Endothelial cell of umbilical vein (primary cell): ENCODE results near the gene HEATR1. TPM values are rescaled to one million over a fixed set of nuclear protein-coding genes. Genes with fewer than 3 reads are reported as not detected.

Source experiments
- BruUV-seq: library from RNA; stranded (reverse); fragments of 400-500 nt; replicated peaks from 2 replicates; lab custom pipeline; 2021; lab: Mats Ljungman, UMichigan
- CTCF ChIA-PET: fragments of 300-600, 350-600 bp; sonication (Branson Sonifier 250); formaldehyde crosslinking; loops from one replicate; lab custom pipeline; 2021; ENCODE audit warnings: antibody characterized with exemption, inconsistent platforms; lab: Charles Lee
- POLR2A ChIA-PET: fragments of 300-600, 350-600 bp; sonication (Branson Sonifier 250); formaldehyde crosslinking; loops from one replicate; lab custom pipeline; 2021; ENCODE audit warnings: antibody characterized with exemption, inconsistent platforms; lab: Charles Lee
- DNase-seq: peaks from one replicate; pipeline ENCODE4 v3.0.0-alpha.2; 2011; ENCODE audit warnings: low read depth, low spot score
- FAIRE-seq: peaks from 2 replicates; lab custom pipeline; 2011; peaks lifted over from hg19 to GRCh38; lab: Jason Lieb, UNC
- H2AFZ ChIP-seq: 2 replicates; pipeline ENCODE4 v1.6.0; 2012; ENCODE audit warnings: low read depth, low read length, control low read depth, inconsistent platforms
- H3K27ac ChIP-seq: 2 replicates; pipeline ENCODE4 v1.5.1; 2011; ENCODE audit warnings: low read depth, mild to moderate bottlenecking, control low read depth, low read length, moderate library complexity; ENCODE audit not compliant: insufficient read depth
- H3K27me3 ChIP-seq, 2 experiments: 2 replicates each; pipeline versions ENCODE4 v1.6.0 to v1.6.1; 2011; ENCODE audit warnings: low read length in 2 of 2, mixed read lengths in 1 of 2; ENCODE audit not compliant: control insufficient read depth in 2 of 2, insufficient read depth in 2 of 2
- H3K36me3 ChIP-seq, 2 experiments: 2 replicates in 1 of 2; 3 replicates in 1 of 2; pipeline ENCODE4 v1.5.1; 2011; ENCODE audit warnings: low read length in 2 of 2, mild to moderate bottlenecking in 1 of 2, moderate library complexity in 1 of 2; ENCODE audit not compliant: control insufficient read depth in 2 of 2, insufficient read depth in 2 of 2; ENCODE audit errors: extremely low read depth in 1 of 2
- H3K4me1 ChIP-seq: 3 replicates; pipeline ENCODE4 v1.5.1; 2011; ENCODE audit warnings: mild to moderate bottlenecking, low read length; ENCODE audit not compliant: control insufficient read depth, insufficient read depth; ENCODE audit errors: extremely low read depth
- H3K4me2 ChIP-seq: 2 replicates; pipeline ENCODE4 v1.6.1; 2011; ENCODE audit warnings: low read length, control low read depth, mixed read lengths; ENCODE audit not compliant: insufficient read depth
- H3K4me3 ChIP-seq, 3 experiments: fragments of 200-600 bp in 1 of 3; sonication (generic), shearing (Covaris generic) in 1 of 3; replicated peaks in 1 of 3; 2 replicates each; pipeline ENCODE4 v1.5.1; 2011 to 2016; ENCODE audit warnings: control low read depth in 3 of 3, low read length in 3 of 3, mild to moderate bottlenecking in 2 of 3, inconsistent platforms in 1 of 3, low read depth in 1 of 3, moderate library complexity in 1 of 3; ENCODE audit not compliant: insufficient read depth in 1 of 3
- H3K79me2 ChIP-seq: 2 replicates; pipeline ENCODE4 v1.6.0; 2012; ENCODE audit warnings: low read length, inconsistent platforms; ENCODE audit not compliant: control insufficient read depth, insufficient read depth
- H3K9ac ChIP-seq: replicated peaks from 2 replicates; pipeline ENCODE3; 2011; ENCODE audit warnings: low read length, control low read depth; ENCODE audit not compliant: insufficient read depth; ENCODE audit errors: extremely low read depth
- H3K9me1 ChIP-seq: replicated peaks from 3 replicates; pipeline ENCODE4 v1.6.0; 2011; ENCODE audit warnings: mild to moderate bottlenecking, low read length; ENCODE audit not compliant: control insufficient read depth, insufficient read depth; ENCODE audit errors: extremely low read depth
- H3K9me3 ChIP-seq: replicated peaks from 2 replicates; pipeline ENCODE4 v1.5.1; 2012; ENCODE audit warnings: low read length, inconsistent platforms; ENCODE audit not compliant: control insufficient read depth, insufficient read depth
- H4K20me1 ChIP-seq: replicated peaks from 2 replicates; pipeline ENCODE3; 2011; ENCODE audit warnings: mild to moderate bottlenecking, low read length; ENCODE audit not compliant: control insufficient read depth, insufficient read depth; ENCODE audit errors: extremely low read depth
- CTCF ChIP-seq, 2 donors: IDR thresholded peaks; 1 replicate in 1 of 2; 2 replicates in 1 of 2; pipeline ENCODE4 v1.5.1; 2011; ENCODE audit warnings: low read length in 2 of 2, mild to moderate bottlenecking in 2 of 2, moderate library complexity in 2 of 2, control low read depth in 1 of 2, inconsistent platforms in 1 of 2, low read depth in 1 of 2; ENCODE audit not compliant: insufficient read depth in 1 of 2; ENCODE audit errors: extremely low read depth in 1 of 2
- EZH2 ChIP-seq: IDR thresholded peaks from 2 replicates; pipeline ENCODE4 v1.6.1; 2012; ENCODE audit warnings: borderline replicate concordance, low read depth, mild to moderate bottlenecking, moderate library complexity, low read length, inconsistent platforms; ENCODE audit not compliant: severe bottlenecking
- MAX ChIP-seq: IDR thresholded peaks from 2 replicates; pipeline ENCODE4 v1.6.1; 2011; ENCODE audit not compliant: insufficient read depth, insufficient read length
- POLR2AphosphoS5 ChIP-seq: IDR thresholded peaks from 2 replicates; pipeline ENCODE4 v1.6.1; 2012; ENCODE audit warnings: low read depth, mild to moderate bottlenecking, control low read depth, low read length, moderate library complexity; ENCODE audit not compliant: insufficient read depth
- dilution Hi-C: fragments of 300-500 bp; cut with MboI; formaldehyde crosslinking; loops from one replicate; pipeline ENCODE4 v1.15.0; 2019; ENCODE audit warnings: low sequenced_read_pairs; ENCODE audit not compliant: extremely low pct_ligation_motif_present
- intact Hi-C: fragments of 100-400 bp; cut with micrococcal nuclease; formaldehyde crosslinking; loops from one replicate; pipeline ENCODE4 v1.10.0; 2022
- polyA plus RNA-seq, 4 experiments: library from polyadenylated mRNA; depleted of rRNA in 3 of 4; stranded (reverse) in 3 of 4; unstranded in 1 of 4; fragments of >200 nt; gene quantifications; 2 replicates each; pipeline versions ENCODE4 v1.2.1 to v1.2.3, GENCODE V29; 2011 to 2012; ENCODE audit warnings: missing spikeins in 1 of 4
- total RNA-seq: library from RNA; stranded (reverse); gene quantifications from 2 replicates; pipeline ENCODE4 v1.2.3, GENCODE V29; 2021

Gene HEATR1
- total and polyA plus RNA-seq, 2 donors (not counting 3 experiments of a cell fraction or from before 2014, with no cell fraction given), result 8.4 to 62.0 TPM

GRCh38 chr1:236576004-236576403, 28.3 kb downstream of the HEATR1 start:
- ChIA-PET CTCF (no interaction called here), POLR2A (no interaction called here)
- H3K27ac ChIP-seq, result no peak overlapping the region
- BruUV-seq, result no TSS peak
- H3K4me1 ChIP-seq, result no peaks in the 10 kb centered on the region
- H2AFZ ChIP-seq, result no peak overlapping the region
- dilution Hi-C loops (no loop called here), intact Hi-C loops (no loop called here)
- H3K36me3 ChIP-seq, result peaks cover 13 to 21% of the 10 kb centered on the region in 2 experiments
- FAIRE-seq (no peak), DNase-seq (no peak)
- no peaks in the 10 kb centered on the region for H3K27me3 ChIP-seq
- no peaks in the 10 kb centered on the region for H3K9me1 ChIP-seq
- H4K20me1 ChIP-seq, result no peaks in the 10 kb centered on the region
- TF ChIP-seq POLR2AphosphoS5, result no peak
- no peak overlapping the region for H3K4me2 ChIP-seq
- H3K9ac ChIP-seq, result no peak overlapping the region
- no peak overlapping the region for H3K4me3 ChIP-seq
- no peaks in the 10 kb centered on the region for H3K9me3 ChIP-seq
- H3K79me2 ChIP-seq, result no peaks in the 10 kb centered on the region

- Histone ChIP-seq H2AFZ (no peak overlapping the region), H3K9me1 (no peaks in the 10 kb centered on the region), H3K4me3 (no peak overlapping the region), H3K4me2 (no peak overlapping the region), H3K9me3 (no peaks in the 10 kb centered on the region), H4K20me1 (no peaks in the 10 kb centered on the region), H3K9ac (no peak overlapping the region), H3K27ac (no peak overlapping the region), H3K27me3 (no peaks in the 10 kb centered on the region), H3K4me1 (no peaks in the 10 kb centered on the region), H3K79me2 (no peaks in the 10 kb centered on the region), H3K36me3 (peaks cover 13 to 21% of the 10 kb centered on the region in 2 experiments)
- FAIRE-seq (no peak), DNase-seq (no peak)
- POLR2A ChIA-PET, result no interaction called here
- TF ChIP-seq EZH2 (no peak), MAX (no peak), CTCF (IDR thresholded peaks at IDR 0.05; ENCODE audit: extremely low read depth in 1 of 2, insufficient read depth in 1 of 2, low read depth in 1 of 2, low read length in 2 of 2) (no peak)
- dilution Hi-C loops (no loop called here), intact Hi-C loops (no loop called here)
- CTCF ChIA-PET, result no interaction called here
- no TSS peak for BruUV-seq
Observed at GRCh38 chr1:236575523-236575922, 28.8 kb downstream of the HEATR1 start.
